Measurements from ENCODE around the gene ZNF414.

ZNF414 gene

GRCh38 chr19:8463365-8463764 is 50.6 kb downstream of the ZNF414 start:
- Histone ChIP-seq H3K27me3 (ENCODE audit: insufficient read depth, low read length) (no peaks in the 10 kb centered on the region), H4K20me1 (ENCODE audit: insufficient read depth, low read length) (peaks cover 3% of the 10 kb centered on the region; the same call in 1 of the 2 replicates), H3K4me3 (ENCODE audit: low read depth, low read length, poor library complexity, severe bottlenecking) (no peak overlapping the region), H3K4me1 (ENCODE audit: insufficient read depth, low read length, severe bottlenecking) (peaks cover 3% of the 10 kb centered on the region), H3F3A (ENCODE audit: insufficient read depth, low read length) (no peaks in the 10 kb centered on the region), H3K9me3 (ENCODE audit: low read length) (no peaks in the 10 kb centered on the region), H3K4me2 (ENCODE audit: low read length) (no peak overlapping the region), H3K79me2 (ENCODE audit: insufficient read depth, low read length) (peaks cover 55% of the 10 kb centered on the region), H3K27ac (ENCODE audit: low read depth, low read length, poor library complexity, severe bottlenecking) (no peak overlapping the region), H3K36me3 (ENCODE audit: insufficient read depth, low read length) (peaks cover 100% of the 10 kb centered on the region), H3K9me2 (ENCODE audit: low read depth, low read length) (no peaks in the 10 kb centered on the region), H2AFZ (ENCODE audit: low read length) (no peak overlapping the region), H3K9ac (ENCODE audit: low read length) (no peak overlapping the region)
- no peak for TF ChIP-seq EZH2 (IDR thresholded peaks at IDR 0.05; ENCODE audit: borderline replicate concordance, low read length)
- TF ChIP-seq, protein P1, sequence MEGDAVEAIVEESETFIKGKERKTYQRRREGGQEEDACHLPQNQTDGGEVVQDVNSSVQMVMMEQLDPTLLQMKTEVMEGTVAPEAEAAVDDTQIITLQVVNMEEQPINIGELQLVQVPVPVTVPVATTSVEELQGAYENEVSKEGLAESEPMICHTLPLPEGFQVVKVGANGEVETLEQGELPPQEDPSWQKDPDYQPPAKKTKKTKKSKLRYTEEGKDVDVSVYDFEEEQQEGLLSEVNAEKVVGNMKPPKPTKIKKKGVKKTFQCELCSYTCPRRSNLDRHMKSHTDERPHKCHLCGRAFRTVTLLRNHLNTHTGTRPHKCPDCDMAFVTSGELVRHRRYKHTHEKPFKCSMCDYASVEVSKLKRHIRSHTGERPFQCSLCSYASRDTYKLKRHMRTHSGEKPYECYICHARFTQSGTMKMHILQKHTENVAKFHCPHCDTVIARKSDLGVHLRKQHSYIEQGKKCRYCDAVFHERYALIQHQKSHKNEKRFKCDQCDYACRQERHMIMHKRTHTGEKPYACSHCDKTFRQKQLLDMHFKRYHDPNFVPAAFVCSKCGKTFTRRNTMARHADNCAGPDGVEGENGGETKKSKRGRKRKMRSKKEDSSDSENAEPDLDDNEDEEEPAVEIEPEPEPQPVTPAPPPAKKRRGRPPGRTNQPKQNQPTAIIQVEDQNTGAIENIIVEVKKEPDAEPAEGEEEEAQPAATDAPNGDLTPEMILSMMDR (IDR thresholded peaks at IDR 0.05; ENCODE audit: low read length), result no peak

DNA sequence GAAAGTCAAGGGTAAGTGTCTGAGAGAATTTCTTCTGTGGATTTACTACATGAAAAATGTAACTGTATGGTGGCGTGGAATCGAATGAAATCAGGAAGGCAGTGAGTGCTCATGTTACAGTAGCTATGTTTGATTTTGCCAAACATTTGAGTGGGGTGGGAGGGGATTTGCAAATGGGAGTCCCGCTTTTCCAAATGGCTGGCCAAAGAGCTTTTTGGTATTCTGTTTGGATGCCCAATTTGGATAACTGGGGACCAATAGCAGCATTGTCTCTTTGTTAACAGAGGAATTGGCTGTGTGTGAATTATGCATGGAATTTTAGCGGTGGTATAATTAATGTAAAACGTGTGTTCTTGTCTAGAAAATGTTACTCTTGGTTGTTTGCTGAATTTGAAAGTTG is 51.4 kb downstream of the ZNF414 start:
- H3K36me3 ChIP-seq (ENCODE audit: insufficient read depth, low read length), result peaks cover 100% of the 10 kb centered on the region
- H3K9me2 ChIP-seq (ENCODE audit: low read depth, low read length), result no peaks in the 10 kb centered on the region
- H3K4me3 ChIP-seq (ENCODE audit: low read depth, low read length, poor library complexity, severe bottlenecking), result no peak overlapping the region
- no peaks in the 10 kb centered on the region for H3F3A ChIP-seq (ENCODE audit: insufficient read depth, low read length)
- no peak overlapping the region for H3K9ac ChIP-seq (ENCODE audit: low read length)
- peaks cover 63% of the 10 kb centered on the region for H3K79me2 ChIP-seq (ENCODE audit: insufficient read depth, low read length)
- no peaks in the 10 kb centered on the region for H3K9me3 ChIP-seq (ENCODE audit: low read length)
- H3K4me2 ChIP-seq (ENCODE audit: low read length), result no peak overlapping the region
- H3K27me3 ChIP-seq (ENCODE audit: insufficient read depth, low read length), result no peaks in the 10 kb centered on the region
- H4K20me1 ChIP-seq (ENCODE audit: insufficient read depth, low read length), result peaks cover 3% of the 10 kb centered on the region; the same call in 1 of the 2 replicates
- H2AFZ ChIP-seq (ENCODE audit: low read length), result no peak overlapping the region
- peaks cover 11% of the 10 kb centered on the region for H3K4me1 ChIP-seq (ENCODE audit: insufficient read depth, low read length, severe bottlenecking)
- no peak overlapping the region for H3K27ac ChIP-seq (ENCODE audit: low read depth, low read length, poor library complexity, severe bottlenecking)
- TF ChIP-seq, protein P1 (IDR thresholded peaks at IDR 0.05; ENCODE audit: low read length), result no peak
- no peak for TF ChIP-seq EZH2 (IDR thresholded peaks at IDR 0.05; ENCODE audit: borderline replicate concordance, low read length)

GRCh38 chr19:8461891-8462290 is 52.1 kb downstream of the ZNF414 start:
- H3K27me3 ChIP-seq (ENCODE audit: insufficient read depth, low read length), result no peaks in the 10 kb centered on the region

More at GRCh38 chr19:8461891-8462290, 52.1 kb downstream of the ZNF414 start:
- peaks cover 70% of the 10 kb centered on the region for H3K79me2 ChIP-seq (ENCODE audit: insufficient read depth, low read length)
- peaks cover 100% of the 10 kb centered on the region for H3K36me3 ChIP-seq (ENCODE audit: insufficient read depth, low read length)
- H3K9me2 ChIP-seq (ENCODE audit: low read depth, low read length), result no peaks in the 10 kb centered on the region
- peaks cover 14% of the 10 kb centered on the region for H3K4me1 ChIP-seq (ENCODE audit: insufficient read depth, low read length, severe bottlenecking)
- H3K9me3 ChIP-seq (ENCODE audit: low read length), result no peaks in the 10 kb centered on the region
- TF ChIP-seq EZH2 (IDR thresholded peaks at IDR 0.05; ENCODE audit: borderline replicate concordance, low read length), result no peak
- TF ChIP-seq, protein P1 (IDR thresholded peaks at IDR 0.05; ENCODE audit: low read length), result no peak
- no peak overlapping the region for H3K9ac ChIP-seq (ENCODE audit: low read length)
- no peak overlapping the region for H3K4me2 ChIP-seq (ENCODE audit: low read length)
- H3K4me3 ChIP-seq (ENCODE audit: low read depth, low read length, poor library complexity, severe bottlenecking), result no peak overlapping the region
- H2AFZ ChIP-seq (ENCODE audit: low read length), result no peak overlapping the region
- no peak overlapping the region for H3K27ac ChIP-seq (ENCODE audit: low read depth, low read length, poor library complexity, severe bottlenecking)
- H4K20me1 ChIP-seq (ENCODE audit: insufficient read depth, low read length), result peaks cover 3% of the 10 kb centered on the region; the same call in 1 of the 2 replicates
- no peaks in the 10 kb centered on the region for H3F3A ChIP-seq (ENCODE audit: insufficient read depth, low read length)
